Adrenal gland (tissue), 5 donors: ENCODE results near the gene PORCN.

Experiments used
- CTCF ChIP-seq, 6 experiments: fragments of 450-650 bp in 4 of 6; fragments of 200-600 bp in 2 of 6; sonication (generic) in 1 of 6; IDR thresholded peaks; 1 replicate in 5 of 6; 2 replicates in 1 of 6; pipeline versions ENCODE4 v1.5.1 to v1.8.0; 2016 to 2021; ENCODE audit warnings: antibody characterized with exemption in 6 of 6, mild to moderate bottlenecking in 2 of 6, moderate library complexity in 1 of 6
- POLR2A ChIP-seq, 2 donors: fragments of 450-650 bp; IDR thresholded peaks; one replicate each; pipeline ENCODE4 v1.6.1; 2017; ENCODE audit warnings: antibody characterized with exemption in 2 of 2, mild to moderate bottlenecking in 2 of 2, moderate library complexity in 1 of 2
- donor health status: DM: no; HTN: no; CAD: no.

- no peak for TF ChIP-seq CTCF (IDR thresholded peaks at IDR 0.05)
- TF ChIP-seq POLR2A (IDR thresholded peaks at IDR 0.05) = no peak
Measured at GRCh38 chrX:48491809-48492208, 17.0 kb upstream of the PORCN start.
